ENCODE data around the gene USP3. TPM values are rescaled to one million over a fixed set of nuclear protein-coding genes. Genes with fewer than 3 reads are reported as not detected.
A peak's percentile ranks its signal among the peaks of the same experiment; 100 is the strongest.

The USP3 gene
- total and polyA plus RNA-seq, 2 donors (not counting 1 experiment from before 2014, with no cell fraction given), result 43.4 to 152 TPM

- Mint-ChIP-seq H3K9me3 (ENCODE audit: insufficient read depth) (no peaks in the 10 kb centered on the region), H3K27ac (peak overlapping the region; percentile 64), H3K4me1 (peaks cover 23% of the 10 kb centered on the region), H3K27me3 (no peaks in the 10 kb centered on the region), H3K4me3 (no peak overlapping the region)
- WGBS (ENCODE audit: insufficient coverage), result 90% methylated on average over 1 of the region's 2 CpGs
- no peak for ATAC-seq (ENCODE audit: low read depth)
- TF ChIP-seq CTCF (IDR thresholded peaks at IDR 0.05), result no peak
- no peak for TF ChIP-seq EZH2 (IDR thresholded peaks at IDR 0.05; ENCODE audit: borderline replicate concordance, insufficient read depth, low read depth, low read length, poor library complexity, severe bottlenecking)
- CTCF ChIA-PET, result interaction anchor here (0.8 to 1.6 kb wide), 3 partner anchors 8 to 485 kb away, joined by 3 to 7 read pairs (median 3); no protein-coding TSS in a partner anchor
- no peaks in the 10 kb centered on the region for H3K9me3 ChIP-seq (ENCODE audit: control extremely low read depth in 1 of 3, control insufficient read depth in 2 of 3, insufficient read depth in 1 of 3, low read length in 2 of 3)
- no peak for DNase-seq
- POLR2A ChIA-PET, result no interaction called here
- H3K79me2 ChIP-seq (ENCODE audit: control insufficient read depth, insufficient read depth, low read length), result no peaks in the 10 kb centered on the region
- H3K36me3 ChIP-seq (replicated peaks in 1 of 2; ENCODE audit: control extremely low read depth in 1 of 2, control insufficient read depth in 1 of 2, extremely low read depth in 1 of 2, insufficient read depth in 2 of 2, low read length in 1 of 2), result peaks cover 3 to 46% of the 10 kb centered on the region in 2 experiments
- no peak overlapping the region for H3K4me2 ChIP-seq (replicated peaks; ENCODE audit: low read depth, low read length, poor library complexity, severe bottlenecking)
- no peaks in the 10 kb centered on the region for H4K20me1 ChIP-seq (ENCODE audit: control insufficient read depth, insufficient read depth, low read length, poor library complexity, severe bottlenecking)
- intact Hi-C loops (cut with micrococcal nuclease), result no loop called here
- H3K9ac ChIP-seq (ENCODE audit: low read length), result no peak overlapping the region
- no peak overlapping the region for H3K4me3 ChIP-seq (ENCODE audit: control extremely low read depth in 1 of 5, extremely low read depth in 1 of 5, insufficient read depth in 1 of 5, low read depth in 2 of 5, low read length in 4 of 5)
- no peaks in the 10 kb centered on the region for H3K27me3 ChIP-seq (replicated peaks in 1 of 4; ENCODE audit: control extremely low read depth in 1 of 4, control insufficient read depth in 3 of 4, insufficient read depth in 4 of 4, low read length in 3 of 4)
- peaks cover 6 to 9% of the 10 kb centered on the region in 2 donors for H3K4me1 ChIP-seq (ENCODE audit: control insufficient read depth in 2 of 2, insufficient read depth in 2 of 2, low read length in 2 of 2)
- peak overlapping the region in 1 of 2 donors; percentile 69 for H3K27ac ChIP-seq (ENCODE audit: low read length in 2 of 2)
- no peak overlapping the region for H2AFZ ChIP-seq (ENCODE audit: insufficient read depth, low read depth, low read length, poor library complexity, severe bottlenecking)
Measured at GRCh38 chr15:63582718-63583426, 78.5 kb downstream of the USP3 start.

DNA sequence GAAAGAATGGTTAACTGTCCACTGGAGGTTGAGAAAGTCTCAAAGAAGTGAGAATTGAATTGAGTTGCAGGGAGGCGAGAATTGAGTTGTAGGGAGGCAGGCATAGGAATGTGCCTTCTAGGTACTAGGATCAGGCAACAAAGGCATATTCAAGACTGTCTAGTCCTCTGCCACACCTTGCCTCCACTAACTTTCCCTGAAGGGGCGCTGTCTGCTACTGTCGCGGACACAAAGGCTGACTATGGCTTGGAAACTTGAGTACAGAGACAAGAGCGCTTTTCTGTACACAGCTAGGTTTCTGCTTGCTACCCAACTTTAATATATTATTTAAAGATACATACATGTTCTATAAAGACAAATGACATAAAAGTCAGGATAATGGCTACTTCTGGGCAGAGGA is 82.4 kb downstream of the USP3 start:
- no peak for TF ChIP-seq EZH2 (IDR thresholded peaks at IDR 0.05; ENCODE audit: borderline replicate concordance, insufficient read depth, low read depth, low read length, poor library complexity, severe bottlenecking)
- no peak overlapping the region for H3K4me3 ChIP-seq (ENCODE audit: control extremely low read depth in 1 of 5, extremely low read depth in 1 of 5, insufficient read depth in 1 of 5, low read depth in 2 of 5, low read length in 4 of 5)
- Mint-ChIP-seq H3K27me3 (no peaks in the 10 kb centered on the region), H3K4me1 (peaks cover 14% of the 10 kb centered on the region), H3K4me3 (no peak overlapping the region), H3K9me3 (ENCODE audit: insufficient read depth) (no peaks in the 10 kb centered on the region), H3K27ac (no peak overlapping the region)
- ChIA-PET CTCF (no interaction called here), POLR2A (no interaction called here)
- H3K4me1 ChIP-seq (ENCODE audit: control insufficient read depth in 2 of 2, insufficient read depth in 2 of 2, low read length in 2 of 2), result peaks cover under 1 to 3% of the 10 kb centered on the region in 2 donors
- DNase-seq, result no peak
- H2AFZ ChIP-seq (ENCODE audit: insufficient read depth, low read depth, low read length, poor library complexity, severe bottlenecking), result no peak overlapping the region
- H4K20me1 ChIP-seq (ENCODE audit: control insufficient read depth, insufficient read depth, low read length, poor library complexity, severe bottlenecking), result no peaks in the 10 kb centered on the region
- no peaks in the 10 kb centered on the region for H3K79me2 ChIP-seq (ENCODE audit: control insufficient read depth, insufficient read depth, low read length)
- peak overlapping the region in 1 of 2 donors; percentile 45 for H3K27ac ChIP-seq (ENCODE audit: low read length in 2 of 2)
- H3K27me3 ChIP-seq (replicated peaks in 1 of 4; ENCODE audit: control extremely low read depth in 1 of 4, control insufficient read depth in 3 of 4, insufficient read depth in 4 of 4, low read length in 3 of 4), result no peaks in the 10 kb centered on the region
- 100% methylated on average over 3 of the region's 5 CpGs for WGBS (ENCODE audit: insufficient coverage)
- peaks cover 4 to 81% of the 10 kb centered on the region in 2 experiments for H3K36me3 ChIP-seq (replicated peaks in 1 of 2; ENCODE audit: control extremely low read depth in 1 of 2, control insufficient read depth in 1 of 2, extremely low read depth in 1 of 2, insufficient read depth in 2 of 2, low read length in 1 of 2)
- no peak overlapping the region for H3K9ac ChIP-seq (ENCODE audit: low read length)
- no peak overlapping the region for H3K4me2 ChIP-seq (replicated peaks; ENCODE audit: low read depth, low read length, poor library complexity, severe bottlenecking)
- no peaks in the 10 kb centered on the region for H3K9me3 ChIP-seq (ENCODE audit: control extremely low read depth in 1 of 3, control insufficient read depth in 2 of 3, insufficient read depth in 1 of 3, low read length in 2 of 3)
- ATAC-seq (ENCODE audit: low read depth), result no peak
- intact Hi-C loops (cut with micrococcal nuclease), result no loop called here

Data from B cell (primary cell).